IMR-90 (cell line): Measurements from ENCODE around the gene GH2. TPM values are rescaled to one million over a fixed set of nuclear protein-coding genes. Genes with fewer than 3 reads are reported as not detected.

ENCODE experiments used
- ATAC-seq: fragments of 200-7000 bp; cut with Tn5 transposase; 2 replicates; pipeline ENCODE4 v1.9.1; 2020; ENCODE audit warnings: low read depth, mild to moderate bottlenecking, moderate library complexity
- BruUV-seq: library from RNA; stranded (reverse); fragments of 400-500 nt; replicated peaks from 2 replicates; lab custom pipeline; 2021; lab: Mats Ljungman, UMichigan
- CTCF ChIA-PET: fragments of 300-600 bp; formaldehyde crosslinking; extraction: SDS; loops from one replicate; lab custom pipeline; 2021; ENCODE audit warnings: antibody characterized with exemption; lab: Yijun Ruan, JAX
- POLR2A ChIA-PET: fragments of 300-600 bp; sonication (Branson Sonifier 250); formaldehyde crosslinking; loops from one replicate; lab custom pipeline; 2022; ENCODE audit warnings: antibody characterized with exemption; ENCODE audit not compliant: unreplicated experiment; lab: Charles Lee
- DNase-seq: peaks from one replicate; pipeline ENCODE4 v3.0.0; 2013
- H2AFZ ChIP-seq: replicated peaks from 2 replicates; pipeline ENCODE3; 2013; ENCODE audit warnings: low read length, mild to moderate bottlenecking; ENCODE audit not compliant: poor library complexity
- H2AK5ac ChIP-seq: 2 replicates; pipeline ENCODE4 v1.6.1; 2013; ENCODE audit warnings: low read depth, low read length, inconsistent platforms
- H2AK9ac ChIP-seq: replicated peaks from 2 replicates; pipeline ENCODE3; 2013; ENCODE audit warnings: mild to moderate bottlenecking, low read depth, low read length, moderate library complexity; ENCODE audit not compliant: poor library complexity
- H2BK120ac ChIP-seq: 2 replicates; pipeline ENCODE4 v1.6.1; 2013; ENCODE audit warnings: low read depth, low read length, inconsistent platforms
- H2BK15ac ChIP-seq: 3 replicates; pipeline ENCODE4 v1.6.1; 2013; ENCODE audit warnings: low read depth, low read length, inconsistent platforms
- H2BK20ac ChIP-seq: 2 replicates; pipeline ENCODE4 v1.6.1; 2013; ENCODE audit warnings: low read depth, mild to moderate bottlenecking, inconsistent platforms, low read length, moderate library complexity
- H2BK5ac ChIP-seq: 2 replicates; pipeline ENCODE4 v1.6.1; 2013; ENCODE audit warnings: mild to moderate bottlenecking, low read depth, low read length, inconsistent platforms; ENCODE audit not compliant: poor library complexity, severe bottlenecking
- H3K14ac ChIP-seq: replicated peaks from 2 replicates; pipeline ENCODE4 v1.6.1; 2013; ENCODE audit warnings: low read depth, low read length, inconsistent platforms
- H3K18ac ChIP-seq: 2 replicates; pipeline ENCODE4 v1.6.1; 2013; ENCODE audit warnings: low read depth, low read length, control low read depth
- H3K23ac ChIP-seq: 2 replicates; pipeline ENCODE4 v1.6.1; 2013; ENCODE audit warnings: low read depth, low read length, inconsistent platforms
- H3K27ac ChIP-seq: 2 replicates; pipeline ENCODE4 v1.5.1; 2013; ENCODE audit warnings: mild to moderate bottlenecking, control low read depth, low read length; ENCODE audit not compliant: insufficient read depth
- H3K27me3 ChIP-seq: 2 replicates; pipeline ENCODE4 v1.6.1; 2013; ENCODE audit warnings: low read length; ENCODE audit not compliant: control insufficient read depth, insufficient read depth
- H3K36me3 ChIP-seq: 2 replicates; pipeline ENCODE4 v1.6.1; 2013; ENCODE audit warnings: low read length, mixed read lengths; ENCODE audit not compliant: control insufficient read depth, insufficient read depth
- H3K4ac ChIP-seq: 2 replicates; pipeline ENCODE4 v1.6.1; 2013; ENCODE audit warnings: low read depth, low read length, inconsistent platforms
- H3K4me1 ChIP-seq: 2 replicates; pipeline ENCODE4 v1.6.1; 2013; ENCODE audit warnings: low read length, mixed read lengths; ENCODE audit not compliant: control insufficient read depth, insufficient read depth
- H3K4me2 ChIP-seq: 2 replicates; pipeline ENCODE4 v1.6.1; 2013; ENCODE audit warnings: low read depth, mild to moderate bottlenecking, control low read depth, low read length, moderate library complexity
- H3K4me3 ChIP-seq: 2 replicates; pipeline ENCODE4 v1.5.1; 2013; ENCODE audit warnings: low read depth, mild to moderate bottlenecking, control low read depth, low read length, moderate library complexity; ENCODE audit not compliant: insufficient read depth
- H3K56ac ChIP-seq: 2 replicates; pipeline ENCODE4 v1.6.1; 2013; ENCODE audit warnings: low read length, inconsistent platforms; ENCODE audit not compliant: insufficient read depth; ENCODE audit errors: extremely low read depth
- H3K79me1 ChIP-seq, 2 experiments: 2 replicates each; pipeline ENCODE4 v1.6.1; 2013; ENCODE audit warnings: low read length in 2 of 2, inconsistent platforms in 1 of 2, low read depth in 1 of 2
- H3K9ac ChIP-seq: 2 replicates; pipeline ENCODE4 v1.6.1; 2013; ENCODE audit warnings: low read depth, low read length, control low read depth
- H3K9me1 ChIP-seq: 2 replicates; pipeline ENCODE4 v1.6.1; 2013; ENCODE audit warnings: low read length, inconsistent platforms; ENCODE audit not compliant: insufficient read depth
- H3K9me3 ChIP-seq: 2 replicates; pipeline ENCODE4 v1.6.1; 2013; ENCODE audit warnings: low read length; ENCODE audit not compliant: control insufficient read depth, insufficient read depth
- H4K20me1 ChIP-seq: 2 replicates; pipeline ENCODE4 v1.6.1; 2013; ENCODE audit warnings: low read length, inconsistent platforms; ENCODE audit not compliant: insufficient read depth
- H4K5ac ChIP-seq: 2 replicates; pipeline ENCODE4 v1.6.1; 2013; ENCODE audit warnings: mild to moderate bottlenecking, low read depth, low read length, control low read depth
- H4K8ac ChIP-seq, 2 experiments: 2 replicates each; pipeline ENCODE4 v1.6.1; 2013; ENCODE audit warnings: low read depth in 2 of 2, low read length in 2 of 2, control low read depth in 1 of 2, inconsistent platforms in 1 of 2
- H4K91ac ChIP-seq: 2 replicates; pipeline ENCODE4 v1.6.1; 2013; ENCODE audit warnings: low read depth, low read length, inconsistent platforms; ENCODE audit not compliant: insufficient read depth
- BHLHE40 ChIP-seq: fragments of 150-350 bp; IDR thresholded peaks from 2 replicates; pipeline ENCODE4 v1.6.1; 2016; ENCODE audit warnings: mild to moderate bottlenecking, low read depth, low read length
- FOS ChIP-seq: fragments of 150-350 bp; IDR thresholded peaks from 2 replicates; pipeline ENCODE4 v1.6.1; 2016; ENCODE audit warnings: low read depth, low read length
- MAFK ChIP-seq: IDR thresholded peaks from 2 replicates; pipeline ENCODE4 v1.6.1; 2012; ENCODE audit warnings: low read depth, low read length, improper control_type of control experiment
- MAZ ChIP-seq: IDR thresholded peaks from 2 replicates; pipeline ENCODE4 v1.6.1; 2012; ENCODE audit warnings: low read depth, mild to moderate bottlenecking, low read length, improper control_type of control experiment, moderate library complexity, borderline replicate concordance
- MXI1 ChIP-seq: IDR thresholded peaks from 2 replicates; pipeline ENCODE4 v1.6.1; 2012; ENCODE audit warnings: low read depth, mild to moderate bottlenecking, low read length, moderate library complexity, borderline replicate concordance
- NFE2L2 ChIP-seq: fragments of 150-350 bp; IDR thresholded peaks from 2 replicates; pipeline ENCODE4 v1.6.1; 2016; ENCODE audit warnings: low read depth, mild to moderate bottlenecking, low read length
- POLR2A ChIP-seq: IDR thresholded peaks from 2 replicates; pipeline ENCODE4 v1.6.1; 2012; ENCODE audit warnings: mild to moderate bottlenecking, low read depth, low read length
- RAD21 ChIP-seq: IDR thresholded peaks from 2 replicates; pipeline ENCODE4 v1.6.1; 2012; ENCODE audit warnings: low read length, improper control_type of control experiment
- RCOR1 ChIP-seq: IDR thresholded peaks from 2 replicates; pipeline ENCODE4 v1.6.1; 2012; ENCODE audit warnings: mild to moderate bottlenecking, low read length, improper control_type of control experiment; ENCODE audit not compliant: insufficient replicate concordance
- RFX5 ChIP-seq: IDR thresholded peaks from 2 replicates; pipeline ENCODE4 v1.8.0; 2012; ENCODE audit warnings: low read depth, mild to moderate bottlenecking, low read length, moderate library complexity
- SMC3 ChIP-seq: fragments of 150-350 bp; IDR thresholded peaks from 2 replicates; pipeline ENCODE4 v1.6.1; 2016; ENCODE audit warnings: low read depth, mild to moderate bottlenecking, antibody characterized with exemption, low read length, moderate library complexity
- whole genome bisulfite sequencing, 2 experiments: methylation state at CpG; one replicate each; pipeline versions ENCODE4 v1.1.5 to v1.1.7; 2013; ENCODE audit warnings: missing lambda C conversion rate in 2 of 2; ENCODE audit not compliant: insufficient read length in 1 of 2; ENCODE audit errors: extremely low coverage in 2 of 2; 5-methylcytosine and 5-hydroxymethylcytosine counted together
- dilution Hi-C: fragments of 300-500 bp; cut with HindIII; formaldehyde crosslinking; loops from one replicate; pipeline ENCODE4 v1.14.3; 2018; ENCODE audit warnings: low sequenced_read_pairs; ENCODE audit not compliant: unreplicated experiment
- in situ Hi-C: fragments of 300-500 bp; cut with MboI; formaldehyde crosslinking; loops from 3 replicates; pipeline ENCODE4 v1.14.3; 2019; ENCODE audit warnings: low sequenced_read_pairs, inconsistent platforms, mixed read lengths
- intact Hi-C: fragments of 100-400 bp; cut with micrococcal nuclease; formaldehyde crosslinking; loops from 2 replicates; pipeline ENCODE4 v1.10.0; 2022
- polyA plus RNA-seq, 3 experiments: library from polyadenylated mRNA; depleted of rRNA; stranded (reverse); fragments of >200 nt; gene quantifications; 2 replicates each; pipeline ENCODE4 v1.2.3, GENCODE V29; 2012; ENCODE audit warnings: low replicate concordance in 1 of 3
- total RNA-seq: library from RNA; depleted of rRNA; stranded (reverse); fragments of >200 nt; gene quantifications from 2 replicates; pipeline ENCODE4 v1.2.3, GENCODE V29; 2012
- TF ChIP-seq, protein P1 (sequence below): conservative IDR thresholded peaks from 2 replicates; pipeline ENCODE4 v1.5.1; 2012; ENCODE audit warnings: mild to moderate bottlenecking, low read depth, low read length, improper control_type of control experiment
- TF ChIP-seq, protein P2 (sequence below): fragments of 150-350 bp; IDR thresholded peaks from 2 replicates; pipeline ENCODE4 v1.6.1; 2017; ENCODE audit warnings: mild to moderate bottlenecking, antibody characterized with exemption, low read length, low read depth

GH2 gene
- total and polyA plus RNA-seq, 2 of the 4 experiments (the other 2 are of a cell fraction) = not detected

DNA sequence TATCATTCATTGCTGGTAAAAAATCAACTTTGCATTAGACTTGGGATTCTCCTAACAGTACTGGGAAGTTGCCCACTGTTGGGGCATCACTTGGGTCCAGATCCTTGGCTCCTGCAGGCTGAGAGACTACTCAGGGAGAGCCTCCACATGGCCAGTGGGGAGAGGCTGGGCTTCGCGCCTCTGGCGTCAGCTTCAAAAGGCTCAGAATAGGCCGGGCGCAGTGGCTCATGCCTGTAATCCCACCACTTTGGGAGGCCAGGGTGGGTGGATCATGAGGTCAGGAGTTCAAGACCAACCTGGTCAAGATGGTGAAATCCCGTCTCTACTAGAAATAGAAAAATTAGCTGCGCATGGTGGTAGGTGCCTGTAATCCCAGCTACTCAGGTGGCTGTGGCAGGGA is 32.7 kb upstream of the GH2 start:
- no peak overlapping the region for H2BK120ac ChIP-seq
- H2AK5ac ChIP-seq = no peak overlapping the region
- no TSS peak for BruUV-seq
- CTCF ChIA-PET = no interaction called here
- no peak overlapping the region for H3K9ac ChIP-seq
- TF ChIP-seq, protein P1, sequence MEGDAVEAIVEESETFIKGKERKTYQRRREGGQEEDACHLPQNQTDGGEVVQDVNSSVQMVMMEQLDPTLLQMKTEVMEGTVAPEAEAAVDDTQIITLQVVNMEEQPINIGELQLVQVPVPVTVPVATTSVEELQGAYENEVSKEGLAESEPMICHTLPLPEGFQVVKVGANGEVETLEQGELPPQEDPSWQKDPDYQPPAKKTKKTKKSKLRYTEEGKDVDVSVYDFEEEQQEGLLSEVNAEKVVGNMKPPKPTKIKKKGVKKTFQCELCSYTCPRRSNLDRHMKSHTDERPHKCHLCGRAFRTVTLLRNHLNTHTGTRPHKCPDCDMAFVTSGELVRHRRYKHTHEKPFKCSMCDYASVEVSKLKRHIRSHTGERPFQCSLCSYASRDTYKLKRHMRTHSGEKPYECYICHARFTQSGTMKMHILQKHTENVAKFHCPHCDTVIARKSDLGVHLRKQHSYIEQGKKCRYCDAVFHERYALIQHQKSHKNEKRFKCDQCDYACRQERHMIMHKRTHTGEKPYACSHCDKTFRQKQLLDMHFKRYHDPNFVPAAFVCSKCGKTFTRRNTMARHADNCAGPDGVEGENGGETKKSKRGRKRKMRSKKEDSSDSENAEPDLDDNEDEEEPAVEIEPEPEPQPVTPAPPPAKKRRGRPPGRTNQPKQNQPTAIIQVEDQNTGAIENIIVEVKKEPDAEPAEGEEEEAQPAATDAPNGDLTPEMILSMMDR = no peak
- TF ChIP-seq MAZ (no peak), MAFK (no peak), MXI1 (no peak), RAD21 (no peak), NFE2L2 (no peak), SMC3 (no peak), BHLHE40 (no peak), POLR2A (no peak), RCOR1 (no peak), FOS (no peak), RFX5 (no peak)
- TF ChIP-seq, protein P2, sequence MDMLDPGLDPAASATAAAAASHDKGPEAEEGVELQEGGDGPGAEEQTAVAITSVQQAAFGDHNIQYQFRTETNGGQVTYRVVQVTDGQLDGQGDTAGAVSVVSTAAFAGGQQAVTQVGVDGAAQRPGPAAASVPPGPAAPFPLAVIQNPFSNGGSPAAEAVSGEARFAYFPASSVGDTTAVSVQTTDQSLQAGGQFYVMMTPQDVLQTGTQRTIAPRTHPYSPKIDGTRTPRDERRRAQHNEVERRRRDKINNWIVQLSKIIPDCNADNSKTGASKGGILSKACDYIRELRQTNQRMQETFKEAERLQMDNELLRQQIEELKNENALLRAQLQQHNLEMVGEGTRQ = no peak
- no peaks in the 10 kb centered on the region for H4K20me1 ChIP-seq
- no peak overlapping the region for H4K91ac ChIP-seq
- no peak overlapping the region for H3K14ac ChIP-seq
- H4K5ac ChIP-seq = no peak overlapping the region
- H2BK20ac ChIP-seq = no peak overlapping the region
- no peak overlapping the region for H3K18ac ChIP-seq
- 100% methylated on average over 2 of the region's 7 CpGs; no CpG with 5 or more reads in 1 of the 2 experiments for whole genome bisulfite sequencing, 2 experiments
- H2BK15ac ChIP-seq = no peak overlapping the region
- in situ Hi-C loops = loop anchor here (10.0 kb wide), 2 partner anchors 110 to 370 kb away; partner anchors contain the start of gene ICAM2
- no peaks in the 10 kb centered on the region for H3K9me1 ChIP-seq
- H3K4me2 ChIP-seq = no peak overlapping the region
- no peak overlapping the region for H3K23ac ChIP-seq
- no peak overlapping the region for H4K8ac ChIP-seq
- no peak overlapping the region for H3K56ac ChIP-seq
- no peak overlapping the region for H2BK5ac ChIP-seq
- dilution Hi-C loops = no loop called here
- ATAC-seq (no peak), DNase-seq (no peak)
- H3K36me3 ChIP-seq = no peaks in the 10 kb centered on the region
- no peak overlapping the region for H3K27ac ChIP-seq
- no peak overlapping the region for H2AFZ ChIP-seq
- H2AK9ac ChIP-seq = no peak overlapping the region
- H3K9me3 ChIP-seq = no peaks in the 10 kb centered on the region
- intact Hi-C loops = loop anchor here (10.0 kb wide), 1 partner anchor 370 kb away; no protein-coding TSS in a partner anchor
- H3K27me3 ChIP-seq = peaks cover 52% of the 10 kb centered on the region
- POLR2A ChIA-PET = no interaction called here
- no peaks in the 10 kb centered on the region for H3K79me1 ChIP-seq
- no peaks in the 10 kb centered on the region for H3K4me1 ChIP-seq
- no peak overlapping the region for H3K4me3 ChIP-seq
- no peak overlapping the region for H3K4ac ChIP-seq
